ENCODE data around the gene DEFB114.
"Not testable (repeated sequence)": the region's sequence is repeated elsewhere in the genome, so short reads cannot be mapped to it uniquely, and the experiment has no call there.

Gene DEFB114

GRCh38 chr6:49964064-49964463 is at the start of gene DEFB114:
DEFB114 (minus strand) TSS chr6:49964164; CDS start chr6:49964105, 59 bp downstream.
- no peak for DNase-seq

GRCh38 chr6:50007819-50008218 is 43.9 kb upstream of the DEFB114 start:
- peak; percentile 12 for DNase-seq

GRCh38 chr6:50003139-50003538 is 39.2 kb upstream of the DEFB114 start:
- no peak for DNase-seq

GRCh38 chr6:49995278-49995677 is 31.3 kb upstream of the DEFB114 start:
- no peak for DNase-seq

GRCh38 chr6:49988900-49989299 is 24.9 kb upstream of the DEFB114 start:
- DNase-seq = no peak

- DNase-seq = no peak
Observed at GRCh38 chr6:49987749-49988148, 23.8 kb upstream of the DEFB114 start.

- DNase-seq = no peak
Observed at GRCh38 chr6:49986551-49986950, 22.6 kb upstream of the DEFB114 start.

GRCh38 chr6:49982046-49982445 is 18.1 kb upstream of the DEFB114 start:
- no peak for DNase-seq

- no peak for DNase-seq
Observed at GRCh38 chr6:49980898-49981297, 16.9 kb upstream of the DEFB114 start.

- DNase-seq = no peak
Observed at GRCh38 chr6:49979584-49979983, 15.6 kb upstream of the DEFB114 start.

- no peak for DNase-seq
Observed at GRCh38 chr6:49978332-49979226, 14.6 kb upstream of the DEFB114 start.

GRCh38 chr6:49969605-49970004 is 5.6 kb upstream of the DEFB114 start, which contains the start of gene DEFB113:
DEFB113 (minus strand) TSS chr6:49969625; CDS start chr6:49969625, 0 bp downstream.
- no peak for DNase-seq

- no peak for DNase-seq
Observed at GRCh38 chr6:49966823-49967222, 2.9 kb upstream of the DEFB114 start.

GRCh38 chr6:49966334-49966733 is 2.4 kb upstream of the DEFB114 start:
- DNase-seq = no peak

GRCh38 chr6:49958180-49958579 is 5.8 kb downstream of the DEFB114 start:
- DNase-seq = no peak

- no peak for DNase-seq
Observed at GRCh38 chr6:49955847-49956246, 8.1 kb downstream of the DEFB114 start.

GRCh38 chr6:49951926-49952325 is 12.0 kb downstream of the DEFB114 start:
- no peak for DNase-seq

- DNase-seq = no peak
Observed at GRCh38 chr6:49950415-49950751, 13.6 kb downstream of the DEFB114 start.

GRCh38 chr6:49949062-49949461 is 14.9 kb downstream of the DEFB114 start:
- no peak for DNase-seq

- DNase-seq = no peak
Observed at GRCh38 chr6:49946835-49947234, 17.1 kb downstream of the DEFB114 start.

- not testable (repeated sequence) for DNase-seq
Observed at GRCh38 chr6:49944068-49944467, 19.9 kb downstream of the DEFB114 start.

- no peak for DNase-seq
Observed at GRCh38 chr6:49939993-49940498, 23.9 kb downstream of the DEFB114 start.

GRCh38 chr6:49937811-49938210 is 26.2 kb downstream of the DEFB114 start:
- no peak for DNase-seq

- no peak for DNase-seq
Observed at GRCh38 chr6:49937017-49937416, 26.9 kb downstream of the DEFB114 start.

- no peak for DNase-seq
Observed at GRCh38 chr6:49935387-49935786, 28.6 kb downstream of the DEFB114 start.
